Stimulated activated CD4-positive, alpha-beta T cell treated with anti-CD3 and anti-CD28 coated beads, Interleukin-12 subunit alpha, Interleukin-12 subunit beta, amount 100 ng/mL, for 24 hours (primary cell): ENCODE results near the gene STIM2.
"Not testable (repeated sequence)": the region's sequence is repeated elsewhere in the genome, so short reads cannot be mapped to it uniquely, and the experiment has no call there.

ENCODE experiments used
- DNase-seq, 2 experiments: peaks; one replicate each; pipeline ENCODE4 v3.0.0-alpha.2; 2020; ENCODE audit warnings: low read depth in 2 of 2

STIM2 gene

DNA sequence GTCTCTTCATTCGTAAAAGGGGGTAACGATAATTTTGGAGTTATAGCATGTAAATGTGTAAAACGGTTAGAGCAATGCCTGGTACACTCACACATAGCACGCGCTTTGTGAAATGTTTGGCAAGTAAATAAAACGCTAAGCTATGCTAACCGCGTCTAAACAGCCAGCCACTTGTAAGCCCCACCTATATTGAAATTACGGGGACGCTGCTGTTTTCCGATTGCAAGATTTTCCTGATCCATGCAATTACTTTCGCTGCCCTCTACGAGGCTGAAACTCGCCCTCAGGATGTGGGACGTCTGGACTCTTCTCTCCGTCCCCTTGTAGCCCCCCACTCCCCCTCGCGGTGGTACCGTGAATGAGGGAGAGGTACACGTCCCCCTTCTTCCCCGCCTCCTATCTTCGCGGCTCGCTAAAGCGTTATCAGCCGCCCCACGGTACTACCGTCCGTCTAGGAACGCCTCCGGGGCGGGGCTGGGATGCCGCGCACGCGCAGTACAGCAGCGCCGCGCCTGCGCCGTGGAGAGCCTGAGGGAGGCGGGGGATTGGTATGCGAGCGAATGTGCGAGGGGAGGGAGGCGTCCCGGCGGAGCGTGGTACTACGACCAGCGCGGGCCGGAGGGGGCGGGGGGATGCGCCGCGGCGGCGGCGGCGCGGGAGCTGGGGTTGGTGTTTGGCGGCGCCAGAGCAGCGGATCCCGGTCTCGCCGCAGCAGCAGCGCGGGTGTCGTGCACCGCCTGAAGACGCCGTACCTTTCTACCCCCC lies at the start of gene STIM2:
Gene STIM2 (plus strand): TSS at position 685 of the 765 bp plus-strand sequence.
- DNase-seq = peak; percentile 94 to 98

- DNase-seq = not testable (repeated sequence)
These were observed 49.1 kb upstream of the STIM2 start for GRCh38 chr4:26811571-26811970.

GRCh38 chr4:26812049-26812714 lies 48.5 kb upstream of the STIM2 start:
- DNase-seq = no peak

- DNase-seq = no peak
These were observed 46.9 kb upstream of the STIM2 start for GRCh38 chr4:26813698-26814097.

DNA sequence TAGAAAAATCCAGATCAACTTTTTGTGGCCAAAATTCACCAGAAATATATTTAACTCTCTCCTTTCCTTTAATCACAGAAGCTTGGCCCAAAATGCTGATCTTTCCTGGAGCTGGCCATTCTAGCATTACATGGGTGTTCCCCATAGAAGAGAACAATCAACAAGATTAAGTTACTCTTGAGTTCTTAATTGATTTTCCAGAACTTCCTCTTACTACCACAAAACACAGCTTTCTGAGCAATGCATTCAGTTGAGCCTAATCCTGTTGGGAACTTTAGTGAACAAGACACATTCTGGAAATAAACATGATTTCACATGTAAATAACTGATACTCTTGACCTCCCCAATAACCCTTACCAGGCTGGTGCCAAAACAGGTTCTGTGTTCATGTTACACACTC lies 45.4 kb upstream of the STIM2 start:
- DNase-seq = no peak

GRCh38 chr4:26815706-26816105 lies 44.9 kb upstream of the STIM2 start:
- no peak for DNase-seq

GRCh38 chr4:26819026-26819425 lies 41.6 kb upstream of the STIM2 start:
- no peak for DNase-seq

DNA sequence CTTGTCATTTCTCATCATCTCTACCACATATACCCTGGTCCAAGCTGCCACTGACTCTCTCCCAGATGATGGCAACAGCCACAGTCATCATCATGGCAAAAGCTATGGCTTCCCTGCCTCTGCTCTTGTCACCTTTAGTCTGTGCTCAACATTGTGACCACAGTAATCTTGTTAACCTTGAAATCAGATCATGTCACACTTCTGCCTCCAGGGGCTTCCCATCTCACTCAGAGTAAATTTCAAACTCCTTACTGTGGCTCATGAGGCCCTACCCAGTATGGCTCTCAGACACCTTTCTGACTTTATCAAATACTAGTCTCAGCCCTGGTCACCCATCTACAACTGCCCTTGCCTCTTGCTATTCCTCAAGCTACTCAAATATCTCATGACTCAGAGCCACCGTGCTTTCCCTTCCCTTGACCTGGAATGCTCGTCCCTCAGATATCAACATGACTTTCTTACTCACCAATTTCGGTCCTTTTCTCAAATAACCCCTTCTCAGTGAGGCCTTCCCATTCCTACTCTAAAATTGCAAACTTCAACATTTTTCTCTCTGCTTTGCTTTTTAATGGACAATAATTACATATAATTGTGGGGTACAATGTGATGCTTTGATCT lies 41.1 kb upstream of the STIM2 start:
- no peak for DNase-seq

DNA sequence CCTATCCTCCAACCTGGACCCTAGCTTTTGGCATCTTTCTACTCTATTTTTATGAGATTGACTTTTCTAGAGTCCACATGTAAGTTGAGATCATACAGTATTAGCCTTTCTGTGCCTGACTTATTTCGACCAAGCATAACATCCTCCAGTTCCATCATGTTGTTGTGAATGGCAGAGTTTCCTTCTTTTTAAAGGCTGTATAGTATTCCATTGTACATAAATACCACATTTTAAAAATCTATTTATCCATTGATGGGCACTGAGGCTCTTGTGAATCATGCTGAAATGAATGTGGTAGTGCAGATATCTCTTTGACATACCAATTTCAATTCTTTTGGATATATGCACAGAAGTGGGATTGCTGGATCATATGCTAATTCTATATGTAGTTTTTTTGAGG lies 40.3 kb upstream of the STIM2 start:
- no peak for DNase-seq

GRCh38 chr4:26821031-26821430 lies 39.6 kb upstream of the STIM2 start:
- no peak for DNase-seq

GRCh38 chr4:26821677-26822503 lies 38.8 kb upstream of the STIM2 start:
- no peak for DNase-seq

DNA sequence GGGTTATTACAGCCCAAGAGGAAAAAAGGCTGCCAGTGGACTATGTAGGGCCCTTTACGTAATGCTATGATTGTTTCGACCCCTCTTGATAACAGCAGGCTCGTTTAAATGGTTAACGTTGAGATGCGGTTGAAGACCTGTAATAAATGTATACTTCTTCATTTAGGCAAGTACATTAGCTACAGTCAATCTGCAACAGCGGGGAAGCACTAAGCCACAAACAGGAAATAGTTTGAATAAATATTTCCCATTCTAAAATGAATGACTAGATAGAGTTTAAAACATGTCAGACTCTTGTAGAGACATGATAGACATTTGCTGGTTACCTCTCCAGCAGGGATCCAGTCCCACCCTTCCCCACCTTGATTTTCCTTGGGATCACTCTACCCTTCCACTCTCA lies 38.1 kb upstream of the STIM2 start:
- DNase-seq = no peak

DNA sequence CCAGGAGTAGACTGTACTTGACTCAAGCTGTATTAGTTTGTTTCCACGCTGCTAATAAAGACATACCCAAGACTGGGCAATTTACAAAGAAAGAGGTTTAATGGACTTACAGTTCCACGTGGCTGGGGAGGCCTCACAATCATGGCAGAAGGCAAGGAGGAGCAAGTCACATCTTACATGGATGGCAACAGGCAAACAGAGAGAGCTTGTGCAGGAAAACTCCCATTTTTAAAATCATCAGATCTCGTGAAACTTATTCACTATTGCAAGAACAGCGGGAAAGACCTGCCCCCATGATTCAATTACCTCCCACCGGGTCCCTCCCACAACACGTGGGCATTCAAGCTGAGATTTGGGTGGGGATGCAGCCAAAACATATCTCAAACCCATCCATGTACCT lies 37.7 kb upstream of the STIM2 start:
- not testable (repeated sequence) for DNase-seq

- no peak for DNase-seq
These were observed 37.1 kb upstream of the STIM2 start for GRCh38 chr4:26823583-26823982.

DNA sequence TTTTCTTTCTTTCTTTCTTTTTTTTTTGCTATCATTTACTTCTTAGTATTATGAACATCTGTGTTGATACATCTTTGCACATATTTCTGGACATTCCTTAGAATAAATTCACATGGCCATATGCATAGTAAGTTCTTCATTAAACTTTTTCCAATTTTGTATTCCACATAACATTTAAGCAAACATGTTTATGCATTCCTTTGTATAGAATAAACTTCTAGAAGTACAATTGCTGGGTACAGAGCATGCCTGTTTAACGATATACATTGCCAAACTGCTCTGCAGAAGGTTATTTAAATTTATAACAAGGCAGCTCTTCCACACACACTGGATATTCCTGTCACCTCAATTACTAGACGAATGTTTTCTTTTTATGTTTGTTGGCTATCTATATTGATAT lies 36.0 kb upstream of the STIM2 start:
- DNase-seq = no peak

DNA sequence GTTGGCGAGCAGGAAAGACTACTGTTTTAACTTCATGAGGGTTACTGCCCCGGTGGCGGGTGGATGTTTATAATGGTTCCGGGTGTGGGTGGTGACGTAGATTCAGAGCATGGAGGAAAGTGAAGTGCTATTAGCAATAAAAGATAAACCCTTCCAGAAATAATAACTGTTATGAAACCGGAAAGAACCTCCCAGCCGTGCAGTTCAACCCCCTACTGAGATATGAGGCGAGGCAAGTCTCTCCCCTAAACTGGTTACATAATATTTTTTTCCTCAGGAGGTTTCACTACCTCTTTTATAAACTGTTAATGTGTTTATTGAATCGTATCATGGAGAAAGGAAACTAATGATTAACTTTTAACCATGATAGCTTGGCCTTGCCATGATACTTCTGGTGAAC lies 33.9 kb upstream of the STIM2 start:
- no peak for DNase-seq

DNA sequence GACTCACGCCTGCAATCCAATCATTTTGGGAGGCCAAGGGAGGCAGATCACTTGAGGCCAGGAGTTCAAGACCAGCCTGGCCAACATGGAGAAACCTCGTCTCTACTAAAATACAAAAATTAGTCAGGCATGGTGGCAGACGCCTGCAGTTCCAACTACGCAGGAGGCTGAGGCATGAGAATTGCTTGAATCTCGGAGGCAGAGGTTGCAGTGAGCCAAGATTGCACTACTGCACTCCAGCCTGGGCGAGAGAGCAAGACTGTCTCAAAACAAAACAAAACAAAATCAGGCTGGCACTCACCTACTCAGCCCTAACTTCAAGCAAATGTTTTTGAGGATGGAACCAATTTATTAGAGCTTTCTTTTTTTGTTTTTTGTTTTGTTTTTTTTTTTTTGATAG lies 33.3 kb upstream of the STIM2 start:
- DNase-seq = not testable (repeated sequence)

DNA sequence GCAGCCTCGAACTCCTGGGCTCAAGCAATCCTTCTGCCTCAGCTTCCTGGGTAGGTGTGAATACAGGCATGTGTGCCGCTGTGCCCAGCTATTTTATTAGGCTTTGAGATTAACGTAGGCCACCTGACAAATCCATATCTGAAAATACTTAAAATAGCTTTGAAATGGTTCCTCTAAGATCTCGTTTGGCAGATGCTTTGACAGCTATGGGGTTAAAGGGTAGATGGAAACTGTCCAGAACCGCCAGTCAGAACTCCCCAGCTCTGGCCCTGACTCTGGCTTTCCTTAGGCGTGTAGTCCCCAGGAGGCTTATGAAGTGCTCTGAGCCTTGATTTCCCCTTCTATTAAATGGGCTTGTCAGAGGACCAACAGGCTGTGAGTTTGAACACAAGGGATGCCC lies 32.8 kb upstream of the STIM2 start:
- DNase-seq = no peak

DNA sequence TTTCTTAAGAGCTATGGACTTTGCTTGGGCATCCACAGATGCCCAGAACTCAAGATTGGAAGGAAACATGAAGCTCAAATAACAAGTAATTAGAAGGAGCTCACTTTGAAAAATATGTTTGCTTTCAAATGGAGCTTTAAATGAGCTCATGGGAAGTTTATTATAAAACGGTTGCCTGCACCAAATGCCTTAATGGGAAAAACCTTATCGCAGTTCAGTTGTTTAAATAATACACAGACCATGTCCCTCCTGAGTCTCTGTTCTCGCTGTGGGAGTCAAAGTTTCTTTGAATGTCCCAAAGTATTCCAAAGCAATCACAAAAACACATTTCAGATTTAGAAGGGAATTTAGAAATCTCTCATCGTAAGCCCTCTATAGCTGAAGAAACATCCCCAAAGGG lies 31.6 kb upstream of the STIM2 start:
- no peak for DNase-seq

- no peak for DNase-seq
These were observed 30.6 kb upstream of the STIM2 start for GRCh38 chr4:26830033-26830432.

DNA sequence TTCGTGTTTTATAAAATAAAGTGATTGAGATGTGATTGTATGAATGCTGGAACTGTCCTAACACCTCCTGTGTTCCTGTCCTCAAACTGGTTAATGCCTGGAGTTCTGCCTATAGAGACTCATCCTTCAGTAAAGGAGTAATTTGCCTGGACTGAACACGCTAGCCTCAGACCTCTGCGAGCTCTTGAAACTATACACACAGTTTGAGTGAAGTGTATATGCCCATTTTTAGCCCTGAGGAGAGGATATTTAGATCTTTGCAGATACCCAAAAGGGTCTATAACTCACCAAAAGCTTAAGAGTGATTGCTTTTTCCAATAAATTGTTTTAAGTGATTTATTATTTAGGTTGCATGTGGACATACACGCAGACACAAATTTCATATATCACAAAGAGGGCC lies 29.9 kb upstream of the STIM2 start:
- DNase-seq = no peak

GRCh38 chr4:26836539-26836938 lies 24.1 kb upstream of the STIM2 start:
- no peak for DNase-seq
